Mucosa of descending colon (tissue), 3 donors: ENCODE measurements around the gene TNIK. TPM values are rescaled to one million over a fixed set of nuclear protein-coding genes. Genes with fewer than 3 reads are reported as not detected.
"Not testable (repeated sequence)": the region's sequence is repeated elsewhere in the genome, so short reads cannot be mapped to it uniquely, and the experiment has no call there.

Experiments
- ATAC-seq: fragments of 200-7000 bp; cut with Tn5 transposase; one replicate; pipeline ENCODE4 v1.9.1; 2020; ENCODE audit warnings: mild to moderate bottlenecking, moderate library complexity
- DNase-seq, 3 donors: peaks; one replicate each; pipeline ENCODE4 v3.0.0-alpha.2; 2020
- H3K36me3 ChIP-seq: fragments of 200-600 bp; one replicate; pipeline ENCODE4 v1.8.0; 2021; ENCODE audit warnings: low read depth, mild to moderate bottlenecking
- H3K4me1 ChIP-seq: fragments of 200-600 bp; one replicate; pipeline ENCODE4 v1.8.0; 2021; ENCODE audit warnings: low read depth, mild to moderate bottlenecking
- H3K4me3 ChIP-seq: fragments of 200-600 bp; one replicate; pipeline ENCODE4 v1.8.0; 2021; ENCODE audit warnings: mild to moderate bottlenecking
- H3K9me3 ChIP-seq: fragments of 200-600 bp; one replicate; pipeline ENCODE4 v1.8.0; 2021; ENCODE audit warnings: mild to moderate bottlenecking
- intact Hi-C, 2 donors: fragments of 100-400 bp; cut with DNase I in 1 of 2; cut with micrococcal nuclease in 1 of 2; formaldehyde crosslinking; loops; one replicate each; pipeline versions ENCODE4 v1.11.0 to v1.11.1; 2022; cut with DNase I, micrococcal nuclease
- total RNA-seq, 3 donors: library from RNA; stranded (reverse); fragmentation: NEBNext Ultra II Directional in 2 of 3; extraction: Animal tissue kit (Norgen Biotek cat#: 25700) in 2 of 3; gene quantifications; one replicate each; pipeline versions ENCODE4 v1.2.1 to v1.2.4, GENCODE V29; 2021 to 2023
- TF ChIP-seq, protein P1 (sequence below): fragments of 200-600 bp; IDR thresholded peaks from one replicate; pipeline ENCODE4 v1.8.0; 2022; ENCODE audit warnings: antibody characterized with exemption, mild to moderate bottlenecking
- donor health status: DM: no; HTN: no; CAD: no; lungs with moderate emphysema.
- donor health status: DM: no; HTN: no; CAD: no.
- donor health status: DM: no; HTN: yes; CAD: no.

The TNIK gene
- total RNA-seq, 3 donors from 2014 or later = 27.2 to 33.0 (median 28.0) TPM

- H3K4me1 ChIP-seq = no peaks in the 10 kb centered on the region
- TF ChIP-seq, protein P1, sequence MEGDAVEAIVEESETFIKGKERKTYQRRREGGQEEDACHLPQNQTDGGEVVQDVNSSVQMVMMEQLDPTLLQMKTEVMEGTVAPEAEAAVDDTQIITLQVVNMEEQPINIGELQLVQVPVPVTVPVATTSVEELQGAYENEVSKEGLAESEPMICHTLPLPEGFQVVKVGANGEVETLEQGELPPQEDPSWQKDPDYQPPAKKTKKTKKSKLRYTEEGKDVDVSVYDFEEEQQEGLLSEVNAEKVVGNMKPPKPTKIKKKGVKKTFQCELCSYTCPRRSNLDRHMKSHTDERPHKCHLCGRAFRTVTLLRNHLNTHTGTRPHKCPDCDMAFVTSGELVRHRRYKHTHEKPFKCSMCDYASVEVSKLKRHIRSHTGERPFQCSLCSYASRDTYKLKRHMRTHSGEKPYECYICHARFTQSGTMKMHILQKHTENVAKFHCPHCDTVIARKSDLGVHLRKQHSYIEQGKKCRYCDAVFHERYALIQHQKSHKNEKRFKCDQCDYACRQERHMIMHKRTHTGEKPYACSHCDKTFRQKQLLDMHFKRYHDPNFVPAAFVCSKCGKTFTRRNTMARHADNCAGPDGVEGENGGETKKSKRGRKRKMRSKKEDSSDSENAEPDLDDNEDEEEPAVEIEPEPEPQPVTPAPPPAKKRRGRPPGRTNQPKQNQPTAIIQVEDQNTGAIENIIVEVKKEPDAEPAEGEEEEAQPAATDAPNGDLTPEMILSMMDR = no peak
- no peaks in the 10 kb centered on the region for H3K9me3 ChIP-seq
Measured at GRCh38 chr3:171372694-171373093, 87.5 kb downstream of the TNIK start.

GRCh38 chr3:171371354-171371753, 88.9 kb downstream of the TNIK start:
- TF ChIP-seq, protein P1 = no peak
- no peaks in the 10 kb centered on the region for H3K36me3 ChIP-seq
- no peaks in the 10 kb centered on the region for H3K4me1 ChIP-seq
- DNase-seq (no peak), ATAC-seq (peak; percentile 79)
- H3K4me3 ChIP-seq = no peak overlapping the region
- no peaks in the 10 kb centered on the region for H3K9me3 ChIP-seq
- intact Hi-C loops = no loop called here

More at GRCh38 chr3:171372694-171373093, 87.5 kb downstream of the TNIK start:
- ATAC-seq (no peak), DNase-seq (no peak)
- Histone ChIP-seq H3K4me3 (no peak overlapping the region), H3K36me3 (no peaks in the 10 kb centered on the region)
- intact Hi-C loops = no loop called here

GRCh38 chr3:171369156-171369555, 91.0 kb downstream of the TNIK start:
- intact Hi-C loops = no loop called here
- no peak overlapping the region for H3K4me3 ChIP-seq
- TF ChIP-seq, protein P1 = no peak
- H3K9me3 ChIP-seq = no peaks in the 10 kb centered on the region
- DNase-seq = no peak
- peaks cover 10% of the 10 kb centered on the region for H3K4me1 ChIP-seq
- no peak for ATAC-seq
- H3K36me3 ChIP-seq = no peaks in the 10 kb centered on the region

DNA sequence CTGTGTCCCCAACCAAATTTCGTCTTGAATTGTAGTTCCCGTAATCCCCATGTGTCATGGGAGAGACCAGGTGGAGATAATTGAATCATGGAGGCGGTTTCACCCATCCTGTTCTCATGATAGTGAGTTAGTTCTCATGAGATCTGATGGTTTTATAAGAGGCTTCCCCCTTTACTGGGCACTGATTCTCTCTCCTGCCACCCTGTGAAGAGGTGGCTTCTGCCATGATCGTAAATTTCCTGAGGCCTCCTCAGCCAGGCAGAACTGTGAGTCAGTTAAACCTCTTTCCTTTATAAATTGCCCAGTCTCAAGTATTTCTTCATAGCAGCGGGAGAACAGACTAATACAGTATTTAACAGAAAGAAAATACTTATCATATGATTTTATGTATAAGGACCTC, 93.5 kb downstream of the TNIK start:
- peaks cover 10% of the 10 kb centered on the region for H3K4me1 ChIP-seq
- ATAC-seq, H3K9me3 ChIP-seq, DNase-seq, H3K4me3 ChIP-seq, H3K36me3 ChIP-seq, intact Hi-C loops: not testable (repeated sequence)

GRCh38 chr3:171366043-171366442, 94.2 kb downstream of the TNIK start:
- H3K9me3 ChIP-seq = no peaks in the 10 kb centered on the region
- TF ChIP-seq, protein P1 = no peak
- H3K36me3 ChIP-seq = no peaks in the 10 kb centered on the region
- ATAC-seq = no peak
- DNase-seq = no peak
- intact Hi-C loops = no loop called here
- no peak overlapping the region for H3K4me3 ChIP-seq
- H3K4me1 ChIP-seq = peaks cover 10% of the 10 kb centered on the region

DNA sequence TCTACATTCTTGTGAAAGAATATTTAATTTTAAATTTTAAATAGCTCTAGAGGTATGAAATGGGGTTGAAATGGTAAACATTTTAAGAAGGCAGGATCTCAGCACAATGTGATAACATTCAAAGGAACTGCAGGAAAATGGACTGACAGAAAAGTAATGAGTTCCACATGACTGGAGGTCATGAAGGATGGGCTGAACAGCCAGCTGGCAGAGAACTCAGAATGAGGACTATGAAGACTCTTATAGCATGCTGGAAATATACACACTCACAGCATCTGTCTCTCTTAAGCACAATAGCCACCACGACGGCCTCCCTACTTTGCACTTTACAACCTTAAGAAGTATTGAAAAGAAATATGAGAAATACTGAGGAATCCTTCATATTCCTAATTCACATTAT, 94.7 kb downstream of the TNIK start:
- intact Hi-C loops = no loop called here
- Histone ChIP-seq H3K36me3 (no peaks in the 10 kb centered on the region), H3K4me1 (peaks cover 10% of the 10 kb centered on the region), H3K9me3 (no peaks in the 10 kb centered on the region), H3K4me3 (no peak overlapping the region)
- DNase-seq (no peak), ATAC-seq (no peak)
- TF ChIP-seq, protein P1 = no peak
